ENCODE results near the gene KCP. TPM values are rescaled to one million over a fixed set of nuclear protein-coding genes. Genes with fewer than 3 reads are reported as not detected.

KCP gene
- total and polyA plus RNA-seq, 2 experiments from 2014 or later: 0.76 to 1.1 TPM

DNA sequence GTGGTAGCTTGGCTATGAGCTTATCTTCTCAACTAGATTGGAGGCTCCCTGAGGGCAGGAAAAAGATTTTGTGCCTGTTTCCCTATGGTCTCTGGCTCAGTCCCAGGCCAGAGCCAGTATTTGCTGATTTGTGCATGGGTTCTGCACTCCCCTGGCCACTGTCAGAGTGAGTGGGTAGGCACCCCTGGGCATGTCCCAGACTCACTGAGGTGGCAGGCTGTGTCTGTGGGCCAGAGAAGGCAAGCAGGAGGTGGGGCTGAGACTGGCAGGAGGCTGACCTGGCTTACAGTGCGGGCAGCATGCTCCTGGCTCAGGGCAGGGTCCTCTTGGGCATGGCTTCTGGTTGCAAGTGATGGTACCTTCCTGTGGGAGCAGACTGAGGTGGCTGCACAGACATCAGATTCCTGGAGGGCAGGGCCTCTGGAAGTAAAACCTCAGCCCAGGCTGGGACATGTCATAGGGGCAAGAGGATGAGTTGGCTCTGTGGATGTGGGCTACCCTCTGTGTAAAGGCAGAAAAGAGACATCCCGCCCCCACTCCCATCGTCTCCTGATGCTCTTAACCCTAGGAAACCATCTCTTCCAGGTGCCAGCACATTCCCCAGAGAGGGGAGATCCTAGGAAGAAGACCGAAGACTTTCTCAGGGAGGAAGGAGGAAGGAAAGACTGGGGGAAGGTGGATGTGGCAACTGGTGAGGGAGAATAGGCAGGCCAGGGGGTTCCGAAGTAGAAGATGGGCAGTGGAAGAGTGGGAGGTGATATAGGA is 4.3 kb downstream of the KCP start:
- Histone ChIP-seq H3K4me1 (ENCODE audit: insufficient read depth) (peaks cover 10% of the 10 kb centered on the region), H3K36me3 (ENCODE audit: insufficient read depth) (no peaks in the 10 kb centered on the region), H3K27ac (ENCODE audit: low read depth) (no peak overlapping the region), H2AFZ (no peak overlapping the region), H3K4me3 (no peak overlapping the region), H3F3A (replicated peaks; ENCODE audit: low read depth) (no peaks in the 10 kb centered on the region), H3K4me2 (no peak overlapping the region), H3K79me2 (replicated peaks; ENCODE audit: insufficient read depth) (no peaks in the 10 kb centered on the region), H4K20me1 (replicated peaks; ENCODE audit: insufficient read depth) (no peaks in the 10 kb centered on the region), H3K9me2 (ENCODE audit: insufficient read depth) (no peaks in the 10 kb centered on the region), H3K27me3 (ENCODE audit: insufficient read depth) (peaks cover 38% of the 10 kb centered on the region)
- Mint-ChIP-seq H3K27me3 (ENCODE audit: insufficient read depth, low read depth, poor library complexity) (peaks cover 30% of the 10 kb centered on the region), H3K4me3 (no peak overlapping the region), H3K4me1 (peaks cover 15% of the 10 kb centered on the region), H3K9me3 (no peaks in the 10 kb centered on the region), H3K27ac (no peak overlapping the region), H3K36me3 (ENCODE audit: low read depth) (no peaks in the 10 kb centered on the region; the same call in 2 of the 3 replicates)
- DNase-seq (ENCODE audit: low spot score) (no peak), ATAC-seq (no peak)
- TF ChIP-seq ZNF331 (CRISPR knock-in tag; IDR thresholded peaks at IDR 0.05; ENCODE audit: low read depth) (no peak), EZH2phosphoT487 (IDR thresholded peaks at IDR 0.05; ENCODE audit: unreplicated experiment) (no peak), NANOG (IDR thresholded peaks at IDR 0.05; ENCODE audit: borderline replicate concordance) (no peak), POLR2AphosphoS5 (IDR thresholded peaks at IDR 0.05; ENCODE audit: low read depth) (no peak)
- TF ChIP-seq, protein P1, sequence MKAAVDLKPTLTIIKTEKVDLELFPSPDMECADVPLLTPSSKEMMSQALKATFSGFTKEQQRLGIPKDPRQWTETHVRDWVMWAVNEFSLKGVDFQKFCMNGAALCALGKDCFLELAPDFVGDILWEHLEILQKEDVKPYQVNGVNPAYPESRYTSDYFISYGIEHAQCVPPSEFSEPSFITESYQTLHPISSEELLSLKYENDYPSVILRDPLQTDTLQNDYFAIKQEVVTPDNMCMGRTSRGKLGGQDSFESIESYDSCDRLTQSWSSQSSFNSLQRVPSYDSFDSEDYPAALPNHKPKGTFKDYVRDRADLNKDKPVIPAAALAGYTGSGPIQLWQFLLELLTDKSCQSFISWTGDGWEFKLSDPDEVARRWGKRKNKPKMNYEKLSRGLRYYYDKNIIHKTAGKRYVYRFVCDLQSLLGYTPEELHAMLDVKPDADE (IDR thresholded peaks at IDR 0.05): no peak
- TF ChIP-seq, protein P2, sequence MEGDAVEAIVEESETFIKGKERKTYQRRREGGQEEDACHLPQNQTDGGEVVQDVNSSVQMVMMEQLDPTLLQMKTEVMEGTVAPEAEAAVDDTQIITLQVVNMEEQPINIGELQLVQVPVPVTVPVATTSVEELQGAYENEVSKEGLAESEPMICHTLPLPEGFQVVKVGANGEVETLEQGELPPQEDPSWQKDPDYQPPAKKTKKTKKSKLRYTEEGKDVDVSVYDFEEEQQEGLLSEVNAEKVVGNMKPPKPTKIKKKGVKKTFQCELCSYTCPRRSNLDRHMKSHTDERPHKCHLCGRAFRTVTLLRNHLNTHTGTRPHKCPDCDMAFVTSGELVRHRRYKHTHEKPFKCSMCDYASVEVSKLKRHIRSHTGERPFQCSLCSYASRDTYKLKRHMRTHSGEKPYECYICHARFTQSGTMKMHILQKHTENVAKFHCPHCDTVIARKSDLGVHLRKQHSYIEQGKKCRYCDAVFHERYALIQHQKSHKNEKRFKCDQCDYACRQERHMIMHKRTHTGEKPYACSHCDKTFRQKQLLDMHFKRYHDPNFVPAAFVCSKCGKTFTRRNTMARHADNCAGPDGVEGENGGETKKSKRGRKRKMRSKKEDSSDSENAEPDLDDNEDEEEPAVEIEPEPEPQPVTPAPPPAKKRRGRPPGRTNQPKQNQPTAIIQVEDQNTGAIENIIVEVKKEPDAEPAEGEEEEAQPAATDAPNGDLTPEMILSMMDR (conservative IDR thresholded peaks at IDR 0.05; ENCODE audit: low read depth in 2 of 2): no peak

DNA sequence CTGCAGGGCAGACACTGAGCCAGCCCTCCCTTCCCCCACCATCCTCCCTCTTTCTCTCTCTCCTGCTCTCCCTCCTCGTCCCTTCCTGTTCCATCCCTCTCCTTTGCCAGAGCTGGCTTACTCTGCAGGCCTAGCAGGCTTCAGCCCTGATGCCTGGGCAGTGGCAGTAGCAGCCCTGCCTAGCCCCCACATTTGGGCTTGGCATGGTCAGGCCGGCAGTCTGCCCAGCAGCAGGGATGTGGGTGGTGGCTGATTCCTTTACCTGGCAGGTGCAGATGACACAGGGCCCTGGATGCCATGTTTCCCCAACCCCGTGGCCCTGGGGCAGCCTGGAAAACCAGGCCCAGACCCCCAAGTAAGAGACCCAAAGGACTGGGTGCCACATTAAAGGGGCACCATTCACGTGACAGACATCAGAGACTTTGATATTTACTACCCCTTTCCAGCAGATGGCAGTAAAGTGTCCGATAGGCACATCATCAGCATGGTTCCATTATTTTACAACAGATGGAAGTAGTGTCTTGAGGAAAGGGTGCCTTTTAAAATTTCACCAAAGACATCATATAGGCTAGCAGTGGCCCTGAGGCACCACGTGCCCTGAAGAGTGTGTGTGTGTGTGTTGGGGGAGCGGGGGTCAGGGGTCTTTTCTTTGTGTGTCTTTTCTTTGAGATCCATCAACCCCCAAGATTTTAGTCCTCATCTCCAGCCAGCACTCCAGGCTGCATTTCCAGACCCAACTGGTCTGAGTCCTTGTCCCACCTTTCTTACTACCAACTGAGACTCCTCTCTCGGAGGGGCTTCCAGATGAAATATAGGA is 5.9 kb downstream of the KCP start:
- Histone ChIP-seq H2AFZ (peak overlapping the region; percentile 87), H3K36me3 (ENCODE audit: insufficient read depth) (no peaks in the 10 kb centered on the region), H3K9me2 (ENCODE audit: insufficient read depth) (0 out of 2 replicates have a peak, but pooled peaks cover 5% of the 10 kb centered on the region), H3K4me3 (no peak overlapping the region), H3F3A (replicated peaks; ENCODE audit: low read depth) (no peaks in the 10 kb centered on the region), H3K27ac (ENCODE audit: low read depth) (no peak overlapping the region), H3K79me2 (replicated peaks; ENCODE audit: insufficient read depth) (no peaks in the 10 kb centered on the region), H3K4me2 (no peak overlapping the region), H4K20me1 (replicated peaks; ENCODE audit: insufficient read depth) (no peaks in the 10 kb centered on the region), H3K27me3 (ENCODE audit: insufficient read depth) (peaks cover 22% of the 10 kb centered on the region), H3K4me1 (ENCODE audit: insufficient read depth) (peaks cover 3% of the 10 kb centered on the region)
- Mint-ChIP-seq H3K27ac (no peak overlapping the region), H3K4me1 (peaks cover 9% of the 10 kb centered on the region), H3K9me3 (peaks cover 8% of the 10 kb centered on the region; the same call in 2 of the 3 replicates), H3K4me3 (no peak overlapping the region), H3K36me3 (ENCODE audit: low read depth) (no peaks in the 10 kb centered on the region; the same call in 2 of the 3 replicates), H3K27me3 (ENCODE audit: insufficient read depth, low read depth, poor library complexity) (peaks cover 18% of the 10 kb centered on the region)
- DNase-seq (ENCODE audit: low spot score) (peak; percentile 87), ATAC-seq (peak; percentile 66)
- TF ChIP-seq, protein P2 (conservative IDR thresholded peaks at IDR 0.05; ENCODE audit: low read depth in 2 of 2): peak; percentile 75 to 85
- TF ChIP-seq EZH2 (IDR thresholded peaks at IDR 0.05; ENCODE audit: low read depth, unreplicated experiment): no peak
- TF ChIP-seq CREB1 (CRISPR knock-in tag; IDR thresholded peaks at IDR 0.05; ENCODE audit: low read depth): no peak
